NCI-H82 (cell line): ENCODE measurements around the gene CERK.
A peak's percentile ranks its signal among the peaks of the same experiment; 100 is the strongest.

ENCODE experiments used
- DNase-seq: peaks from one replicate; lab custom pipeline; 2025; lab: John Stamatoyannopoulos, UW

Gene CERK

DNA sequence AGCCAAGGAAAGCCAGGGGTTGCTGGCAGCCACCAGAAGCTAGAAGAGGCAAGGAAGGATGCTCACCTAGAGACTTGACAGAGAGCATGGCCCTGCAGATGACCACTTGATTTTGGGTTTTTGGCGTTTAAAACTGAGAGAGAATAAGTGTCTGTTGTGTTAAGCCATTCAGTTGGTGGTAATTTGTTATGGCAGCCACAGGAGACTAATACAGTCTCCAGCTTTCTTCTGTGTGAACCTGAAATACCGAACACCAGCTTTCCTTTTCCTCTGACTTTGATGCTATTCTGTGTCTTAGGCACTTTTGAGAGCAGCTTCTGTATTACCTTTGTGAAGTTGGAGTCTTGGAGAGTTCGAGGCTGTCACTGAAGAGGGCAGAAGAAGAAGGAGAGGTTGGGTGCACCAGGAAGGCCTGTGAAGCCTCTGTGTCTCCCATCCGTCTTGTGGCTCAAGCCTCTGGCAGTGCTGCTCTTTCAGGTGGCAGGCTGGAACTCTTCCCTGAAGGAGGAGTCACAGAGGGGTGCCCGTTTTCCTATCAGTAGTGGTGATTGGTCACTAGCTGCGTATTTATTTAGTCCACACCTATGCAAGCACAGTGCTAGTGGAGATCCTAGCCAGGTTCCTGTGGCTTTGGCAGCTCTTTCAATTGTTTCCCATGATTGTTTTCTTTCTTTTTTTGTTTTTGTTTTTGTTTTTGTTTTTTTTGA is 26.9 kb upstream of the CERK start:
- no peak for DNase-seq

- DNase-seq: no peak
Observed at GRCh38 chr22:46764140-46764680, 26.2 kb upstream of the CERK start.

DNA sequence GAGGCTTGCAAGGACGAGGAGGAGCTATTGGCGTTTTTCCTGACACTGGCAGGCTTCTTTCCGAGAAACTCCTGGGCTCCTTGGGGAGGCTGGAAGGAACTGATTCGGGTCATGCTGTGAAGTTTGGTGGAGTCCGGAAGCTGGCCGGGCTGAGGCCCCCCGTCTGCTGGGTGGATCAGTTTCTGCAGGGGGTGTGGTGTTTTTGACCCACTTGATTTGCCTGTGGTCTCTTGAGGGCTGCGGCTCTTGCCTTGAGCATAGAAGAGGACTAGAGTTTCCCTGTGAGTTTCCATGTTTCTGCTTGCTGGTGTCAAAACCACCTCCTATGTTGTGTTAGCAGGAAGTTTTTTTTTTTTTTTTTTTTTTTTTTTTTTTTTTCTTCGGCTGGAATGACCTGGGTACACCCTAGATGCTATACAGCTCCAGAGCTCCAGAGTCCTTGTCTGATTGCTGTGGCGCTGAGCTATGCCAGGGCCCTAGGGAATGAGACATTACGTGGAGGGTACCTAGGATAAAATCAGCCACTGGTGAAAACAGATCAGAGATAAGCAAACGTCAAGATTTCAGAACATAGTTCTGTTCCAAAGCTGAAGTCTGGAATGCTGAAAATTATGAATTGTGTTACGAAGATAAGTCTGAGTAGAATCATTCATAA is 25.1 kb upstream of the CERK start:
- DNase-seq: no peak

GRCh38 chr22:46762238-46763050 is 24.4 kb upstream of the CERK start, which contains the start of gene TBC1D22A:
TBC1D22A (plus strand) TSS chr22:46762650; CDS start chr22:46762787, 137 bp downstream.
- peak; percentile 94 for DNase-seq

DNA sequence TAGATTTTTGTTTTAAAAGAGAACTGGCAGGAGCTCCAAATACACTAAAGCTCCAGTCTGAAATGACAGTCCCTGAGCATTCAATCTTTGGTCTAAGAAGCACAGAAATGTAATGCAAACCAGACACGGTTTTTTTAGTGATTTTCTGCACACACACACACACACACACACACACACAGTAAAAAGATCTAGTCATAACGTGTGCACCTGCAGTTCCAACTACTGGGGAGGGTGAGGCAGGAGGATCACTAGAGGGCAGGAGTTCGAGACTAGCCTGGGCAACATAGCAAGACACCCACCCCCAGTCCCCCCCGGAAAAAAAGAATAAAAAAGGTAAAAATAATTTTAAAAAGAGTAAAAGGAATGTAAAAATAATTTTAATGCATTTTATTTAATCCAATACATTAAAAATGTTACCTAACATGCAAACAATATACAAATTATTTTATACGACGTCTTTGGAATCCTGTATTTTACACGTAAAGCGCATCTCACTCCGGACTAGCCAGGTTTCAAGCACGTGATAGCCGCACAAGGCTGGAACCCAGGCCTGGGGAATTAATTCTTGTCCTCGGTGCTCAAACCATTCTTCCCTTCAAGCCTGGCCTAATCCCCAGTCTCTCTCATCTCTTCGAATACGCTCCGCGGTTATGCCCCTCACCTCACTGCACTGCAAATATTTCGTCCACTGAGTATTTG is 23.6 kb upstream of the CERK start:
- DNase-seq: peak; percentile 60

GRCh38 chr22:46761017-46761416 is 23.0 kb upstream of the CERK start:
- peak; percentile 11 for DNase-seq

- peak; percentile 67 for DNase-seq
Observed at GRCh38 chr22:46758867-46759290, 20.8 kb upstream of the CERK start.

GRCh38 chr22:46758121-46758520 is 20.1 kb upstream of the CERK start:
- no peak for DNase-seq

- no peak for DNase-seq
Observed at GRCh38 chr22:46757104-46757503, 19.1 kb upstream of the CERK start.

- no peak for DNase-seq
Observed at GRCh38 chr22:46756097-46756496, 18.0 kb upstream of the CERK start.

GRCh38 chr22:46755525-46755924 is 17.5 kb upstream of the CERK start:
- no peak for DNase-seq

- no peak for DNase-seq
Observed at GRCh38 chr22:46754826-46755225, 16.8 kb upstream of the CERK start.

GRCh38 chr22:46754110-46754799 is 16.2 kb upstream of the CERK start:
- no peak for DNase-seq

- DNase-seq: no peak
Observed at GRCh38 chr22:46753761-46754109, 15.7 kb upstream of the CERK start.

DNA sequence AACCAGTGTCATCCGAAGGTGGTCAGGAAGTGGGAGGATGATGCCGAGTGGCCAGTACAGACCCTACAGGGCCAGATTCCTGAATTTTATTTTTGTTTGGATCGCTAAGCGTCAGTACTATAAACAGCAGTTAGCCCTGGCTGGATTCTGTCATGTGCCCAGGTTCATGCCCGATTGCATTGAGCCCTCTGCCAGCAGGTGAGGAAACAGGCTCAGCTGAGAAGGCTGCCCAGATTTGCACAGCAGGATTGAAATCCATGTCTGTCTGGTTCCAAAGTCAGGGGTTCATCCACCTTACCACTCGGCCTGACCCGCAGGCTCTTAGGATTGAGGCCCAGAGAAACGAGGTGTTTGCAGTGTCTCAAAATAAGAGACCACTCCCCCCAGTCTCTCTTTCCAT is 15.3 kb upstream of the CERK start:
- no peak for DNase-seq

- no peak for DNase-seq
Observed at GRCh38 chr22:46752988-46753310, 14.9 kb upstream of the CERK start.

DNA sequence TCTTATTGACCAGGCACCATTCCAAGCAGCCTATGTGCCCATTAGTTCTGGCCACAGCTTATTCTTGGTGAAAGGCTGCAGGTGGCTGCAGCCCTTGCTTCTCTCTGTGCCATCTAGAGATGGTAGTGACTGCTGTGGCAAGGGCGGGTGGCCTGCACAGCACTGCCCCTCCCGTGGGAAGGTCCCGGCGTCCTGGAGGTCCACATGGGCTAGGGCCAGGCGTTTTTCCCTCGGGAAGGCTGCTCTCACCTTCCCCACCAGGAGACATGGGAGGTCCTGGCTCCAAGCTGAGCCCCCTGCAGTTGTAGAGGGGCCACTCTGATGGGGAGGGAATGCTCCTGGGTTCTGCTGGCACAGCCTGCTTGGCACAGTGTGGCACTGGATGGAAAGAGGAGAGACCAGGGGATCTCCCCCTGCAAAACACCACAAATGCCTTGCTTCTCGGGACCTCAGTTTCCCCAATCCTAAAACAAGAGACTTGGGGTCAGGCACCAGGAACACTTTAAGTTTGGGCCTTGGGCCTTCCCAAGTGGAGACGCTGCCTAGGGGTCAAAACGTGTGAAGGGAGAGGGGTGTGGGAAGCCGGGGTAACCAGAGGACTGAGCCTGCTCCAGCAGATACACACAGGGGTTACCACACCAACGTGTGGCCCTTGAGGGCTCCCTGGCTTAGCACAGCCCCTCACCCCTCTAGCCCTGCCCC is 14.4 kb upstream of the CERK start:
- DNase-seq: no peak

GRCh38 chr22:46750863-46751443 is 12.9 kb upstream of the CERK start:
- DNase-seq: no peak

DNA sequence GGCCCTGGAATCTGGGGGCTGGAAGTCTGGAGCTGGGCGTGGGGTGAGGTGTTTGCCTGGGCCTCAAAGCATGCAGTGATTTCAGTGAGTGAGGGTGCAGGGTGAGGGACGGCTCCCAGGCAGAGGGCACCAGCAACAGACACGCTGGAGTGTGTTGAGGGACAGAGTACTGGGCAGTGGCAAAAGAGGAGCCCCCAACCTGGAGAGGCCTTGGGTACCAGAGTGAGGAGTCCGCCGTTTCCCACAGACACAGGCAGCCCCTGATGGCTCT is 12.4 kb upstream of the CERK start:
- DNase-seq: no peak

GRCh38 chr22:46749682-46750529 is 11.9 kb upstream of the CERK start:
- no peak for DNase-seq
